ENCODE results near the gene ANTXR1. TPM values are rescaled to one million over a fixed set of nuclear protein-coding genes. Genes with fewer than 3 reads are reported as not detected.

The ANTXR1 gene
- total RNA-seq, 3 donors from 2014 or later (not counting 1 experiment from before 2014, with no cell fraction given), result not detected

- no peaks in the 10 kb centered on the region for H3K4me1 Mint-ChIP-seq
- no peak overlapping the region for H3K27ac ChIP-seq (ENCODE audit: low read length)
- TF ChIP-seq CTCF (IDR thresholded peaks at IDR 0.05), result no peak
- H3K27ac Mint-ChIP-seq, result no peak overlapping the region
- no peak overlapping the region for H3K4me3 ChIP-seq (ENCODE audit: low read length)
- 50% methylated on average over 1 of the region's 2 CpGs for WGBS (ENCODE audit: insufficient coverage)
- ATAC-seq (no peak), DNase-seq (no peak)
- H3K27me3 ChIP-seq (ENCODE audit: control insufficient read depth, insufficient read depth, low read length), result no peaks in the 10 kb centered on the region
- no peaks in the 10 kb centered on the region for H3K9me3 Mint-ChIP-seq
- H3K9me3 ChIP-seq (ENCODE audit: control insufficient read depth, insufficient read depth, low read length), result no peaks in the 10 kb centered on the region
- no peaks in the 10 kb centered on the region for H3K36me3 Mint-ChIP-seq
- H3K36me3 ChIP-seq (ENCODE audit: control insufficient read depth, insufficient read depth, low read length), result no peaks in the 10 kb centered on the region
- intact Hi-C loops (cut with micrococcal nuclease), result no loop called here
- H3K4me3 Mint-ChIP-seq, result no peak overlapping the region
- H3K27me3 Mint-ChIP-seq (ENCODE audit: low read depth in 2 of 2), result peaks cover 30 to 57% of the 10 kb centered on the region in 2 donors
- no peaks in the 10 kb centered on the region for H3K4me1 ChIP-seq (ENCODE audit: control insufficient read depth, insufficient read depth, low read length)
Measured at GRCh38 chr2:69055688-69056470, 42.9 kb downstream of the ANTXR1 start.

- intact Hi-C loops (cut with micrococcal nuclease), result no loop called here
- no peaks in the 10 kb centered on the region for H3K36me3 ChIP-seq (ENCODE audit: control insufficient read depth, insufficient read depth, low read length)
- peaks cover 29 to 67% of the 10 kb centered on the region in 2 donors for H3K27me3 Mint-ChIP-seq (ENCODE audit: low read depth in 2 of 2)
Measured at GRCh38 chr2:69057660-69058059, 44.7 kb downstream of the ANTXR1 start.

GRCh38 chr2:69059731-69060290 lies 46.8 kb downstream of the ANTXR1 start:
- ATAC-seq (no peak), DNase-seq (no peak)
- Histone ChIP-seq H3K27ac (ENCODE audit: low read length) (no peak overlapping the region), H3K4me3 (ENCODE audit: low read length) (no peak overlapping the region), H3K4me1 (ENCODE audit: control insufficient read depth, insufficient read depth, low read length) (no peaks in the 10 kb centered on the region), H3K9me3 (ENCODE audit: control insufficient read depth, insufficient read depth, low read length) (no peaks in the 10 kb centered on the region), H3K36me3 (ENCODE audit: control insufficient read depth, insufficient read depth, low read length) (no peaks in the 10 kb centered on the region), H3K27me3 (ENCODE audit: control insufficient read depth, insufficient read depth, low read length) (peaks cover 7% of the 10 kb centered on the region)
- no peak overlapping the region for H3K4me3 Mint-ChIP-seq
- H3K27me3 Mint-ChIP-seq (ENCODE audit: low read depth in 2 of 2), result peaks cover 33 to 65% of the 10 kb centered on the region in 2 donors
- H3K27ac Mint-ChIP-seq, result no peak overlapping the region
- H3K4me1 Mint-ChIP-seq, result no peaks in the 10 kb centered on the region
- TF ChIP-seq CTCF (IDR thresholded peaks at IDR 0.05), result no peak
- intact Hi-C loops (cut with micrococcal nuclease), result no loop called here
- H3K36me3 Mint-ChIP-seq, result no peaks in the 10 kb centered on the region
- H3K9me3 Mint-ChIP-seq, result peaks cover 0 to 3% of the 10 kb centered on the region in 2 donors

More at GRCh38 chr2:69057660-69058059, 44.7 kb downstream of the ANTXR1 start:
- H3K4me1 ChIP-seq (ENCODE audit: control insufficient read depth, insufficient read depth, low read length), result no peaks in the 10 kb centered on the region
- H3K9me3 Mint-ChIP-seq, result no peaks in the 10 kb centered on the region
- H3K4me3 Mint-ChIP-seq, result no peak overlapping the region
- H3K27ac ChIP-seq (ENCODE audit: low read length), result no peak overlapping the region
- H3K9me3 ChIP-seq (ENCODE audit: control insufficient read depth, insufficient read depth, low read length), result no peaks in the 10 kb centered on the region
- WGBS (ENCODE audit: insufficient coverage), result 76% methylated on average over 2 of the region's 3 CpGs
- H3K27ac Mint-ChIP-seq, result no peak overlapping the region
- no peaks in the 10 kb centered on the region for H3K4me1 Mint-ChIP-seq
- DNase-seq (no peak), ATAC-seq (no peak)
- H3K4me3 ChIP-seq (ENCODE audit: low read length), result no peak overlapping the region
- H3K27me3 ChIP-seq (ENCODE audit: control insufficient read depth, insufficient read depth, low read length), result peaks cover 5% of the 10 kb centered on the region
- no peaks in the 10 kb centered on the region for H3K36me3 Mint-ChIP-seq
- no peak for TF ChIP-seq CTCF (IDR thresholded peaks at IDR 0.05)
